Fibroblast of lung (primary cell): ENCODE results near the gene USP6.
"Not testable (repeated sequence)": the region's sequence is repeated elsewhere in the genome, so short reads cannot be mapped to it uniquely, and the experiment has no call there.

Experiments
- EZH2 ChIP-seq: IDR thresholded peaks from 2 replicates; pipeline ENCODE4 v1.5.1; 2012; ENCODE audit warnings: low read length, control low read depth, mild to moderate bottlenecking; ENCODE audit errors: missing control alignments
- TF ChIP-seq, protein P1 (sequence below), 2 donors: IDR thresholded peaks in 1 of 2; conservative IDR thresholded peaks in 1 of 2; 1 replicate in 1 of 2; 2 replicates in 1 of 2; pipeline ENCODE4 v1.5.1; 2011 to 2012; ENCODE audit warnings: low read length in 2 of 2, control low read depth in 1 of 2, inconsistent platforms in 1 of 2, low read depth in 1 of 2, mild to moderate bottlenecking in 1 of 2

DNA sequence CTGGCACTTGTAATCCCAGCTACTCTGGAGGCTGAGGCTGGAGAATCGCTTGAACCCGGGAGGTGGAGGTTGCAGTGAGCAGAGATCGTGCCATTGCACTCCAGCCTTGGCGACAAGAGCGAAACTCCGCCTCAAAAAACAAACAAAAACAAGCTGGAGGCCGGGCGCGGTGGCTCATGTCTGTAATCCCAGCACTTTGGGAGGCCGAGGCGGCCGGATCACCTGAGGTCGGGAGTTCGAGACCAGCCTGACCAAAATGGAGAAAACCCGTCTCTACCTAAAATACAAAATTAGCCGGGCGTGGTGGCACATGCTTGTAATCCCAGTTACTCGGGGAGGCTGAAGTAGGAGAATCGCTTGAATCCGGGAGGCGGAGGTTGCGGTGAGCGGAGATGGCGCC is 38.6 kb upstream of the USP6 start:
- not testable (repeated sequence) for TF ChIP-seq EZH2
- TF ChIP-seq, protein P1, sequence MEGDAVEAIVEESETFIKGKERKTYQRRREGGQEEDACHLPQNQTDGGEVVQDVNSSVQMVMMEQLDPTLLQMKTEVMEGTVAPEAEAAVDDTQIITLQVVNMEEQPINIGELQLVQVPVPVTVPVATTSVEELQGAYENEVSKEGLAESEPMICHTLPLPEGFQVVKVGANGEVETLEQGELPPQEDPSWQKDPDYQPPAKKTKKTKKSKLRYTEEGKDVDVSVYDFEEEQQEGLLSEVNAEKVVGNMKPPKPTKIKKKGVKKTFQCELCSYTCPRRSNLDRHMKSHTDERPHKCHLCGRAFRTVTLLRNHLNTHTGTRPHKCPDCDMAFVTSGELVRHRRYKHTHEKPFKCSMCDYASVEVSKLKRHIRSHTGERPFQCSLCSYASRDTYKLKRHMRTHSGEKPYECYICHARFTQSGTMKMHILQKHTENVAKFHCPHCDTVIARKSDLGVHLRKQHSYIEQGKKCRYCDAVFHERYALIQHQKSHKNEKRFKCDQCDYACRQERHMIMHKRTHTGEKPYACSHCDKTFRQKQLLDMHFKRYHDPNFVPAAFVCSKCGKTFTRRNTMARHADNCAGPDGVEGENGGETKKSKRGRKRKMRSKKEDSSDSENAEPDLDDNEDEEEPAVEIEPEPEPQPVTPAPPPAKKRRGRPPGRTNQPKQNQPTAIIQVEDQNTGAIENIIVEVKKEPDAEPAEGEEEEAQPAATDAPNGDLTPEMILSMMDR (conservative IDR thresholded peaks at IDR 0.05 in 1 of 2, IDR thresholded peaks at IDR 0.05 in 1 of 2; ENCODE audit: low read depth in 1 of 2, low read length in 2 of 2) = not testable (repeated sequence)
